GM23338 (cell line): Measurements from ENCODE around the gene STEAP1B. TPM values are rescaled to one million over a fixed set of nuclear protein-coding genes. Genes with fewer than 3 reads are reported as not detected.

Source experiments
- ATAC-seq: fragments of 200-7000 bp; cut with Tn5 transposase; 3 replicates; pipeline ENCODE4 v1.9.1; 2020
- DNase-seq: peaks from one replicate; pipeline ENCODE4 v3.0.0-alpha.2; 2015; ENCODE audit warnings: low spot score
- H2AFZ ChIP-seq: fragments of 200-600 bp; sonication (generic); 2 replicates; pipeline ENCODE4 v1.8.0; 2016; ENCODE audit warnings: antibody characterized with exemption, mild to moderate bottlenecking, moderate library complexity
- H3F3A ChIP-seq: fragments of 200-600 bp; sonication (generic); replicated peaks from 2 replicates; pipeline ENCODE4 v1.8.0; 2017; ENCODE audit warnings: antibody characterized with exemption, mixed run types, low read depth
- H3K27ac ChIP-seq: fragments of 200-600 bp; sonication (generic); 2 replicates; pipeline ENCODE4 v1.6.1; 2016; ENCODE audit warnings: low read depth
- H3K27me3 ChIP-seq: fragments of 200-600 bp; sonication (generic); 2 replicates; pipeline ENCODE4 v1.8.0; 2016; ENCODE audit warnings: mild to moderate bottlenecking, mixed run types, moderate library complexity; ENCODE audit not compliant: insufficient read depth
- H3K36me3 ChIP-seq: fragments of 200-600 bp; sonication (generic); 2 replicates; pipeline ENCODE4 v1.8.0; 2016; ENCODE audit warnings: mild to moderate bottlenecking; ENCODE audit not compliant: insufficient read depth
- H3K4me1 ChIP-seq: fragments of 200-600 bp; sonication (generic); 2 replicates; pipeline ENCODE4 v1.8.0; 2016; ENCODE audit warnings: mild to moderate bottlenecking, moderate library complexity; ENCODE audit not compliant: insufficient read depth
- H3K4me2 ChIP-seq: fragments of 200-600 bp; sonication (generic); 2 replicates; pipeline ENCODE4 v1.7.1; 2017; ENCODE audit warnings: mixed run types
- H3K4me3 ChIP-seq: fragments of 200-600 bp; sonication (generic); 2 replicates; pipeline ENCODE4 v1.6.1; 2016; ENCODE audit warnings: mixed run types
- H3K79me2 ChIP-seq: fragments of 200-600 bp; sonication (generic); replicated peaks from 2 replicates; pipeline ENCODE4 v1.8.0; 2017; ENCODE audit warnings: mild to moderate bottlenecking; ENCODE audit not compliant: insufficient read depth
- H3K9me2 ChIP-seq: fragments of 200-600 bp; sonication (generic); 2 replicates; pipeline ENCODE4 v1.8.0; 2017; ENCODE audit not compliant: insufficient read depth
- H4K20me1 ChIP-seq: fragments of 200-600 bp; sonication (generic); replicated peaks from 2 replicates; pipeline ENCODE4 v1.8.0; 2017; ENCODE audit warnings: mild to moderate bottlenecking; ENCODE audit not compliant: insufficient read depth
- H3K27ac Mint-ChIP-seq: 2 replicates; pipeline ENCODE4 v1.8.0; 2020; ENCODE audit warnings: inconsistent platforms, mild to moderate bottlenecking, moderate library complexity, mixed read lengths
- H3K27me3 Mint-ChIP-seq: 3 replicates; pipeline ENCODE4 v1.8.0; 2022; ENCODE audit warnings: low read depth, mild to moderate bottlenecking, moderate library complexity, mixed read lengths, inconsistent platforms; ENCODE audit not compliant: insufficient read depth, poor library complexity
- H3K36me3 Mint-ChIP-seq: 3 replicates; pipeline ENCODE4 v1.8.0; 2021; ENCODE audit warnings: low read depth, mild to moderate bottlenecking, inconsistent platforms, moderate library complexity, mixed read lengths
- H3K4me1 Mint-ChIP-seq: 3 replicates; pipeline ENCODE4 v1.8.0; 2020; ENCODE audit warnings: mild to moderate bottlenecking, inconsistent platforms, mixed read lengths
- H3K4me3 Mint-ChIP-seq: 3 replicates; pipeline ENCODE4 v1.8.0; 2021; ENCODE audit warnings: moderate library complexity, mild to moderate bottlenecking, inconsistent platforms, mixed read lengths
- H3K9me3 Mint-ChIP-seq: 3 replicates; pipeline ENCODE4 v1.8.0; 2020; ENCODE audit warnings: moderate library complexity, mild to moderate bottlenecking, inconsistent platforms, mixed read lengths
- JUNB ChIP-seq: IDR thresholded peaks from one replicate; pipeline ENCODE4 v1.6.1; 2016; ENCODE audit warnings: antibody characterized with exemption; ENCODE audit not compliant: unreplicated experiment
- POLR2AphosphoS5 ChIP-seq: IDR thresholded peaks from 2 replicates; pipeline ENCODE4 v1.6.1; 2016; ENCODE audit warnings: antibody characterized with exemption, low read depth
- STAT1 ChIP-seq: IDR thresholded peaks from one replicate; pipeline ENCODE4 v1.6.1; 2016; ENCODE audit warnings: antibody characterized with exemption; ENCODE audit not compliant: unreplicated experiment
- ZNF331 ChIP-seq: fragments of 250-450 bp; sonication (Bioruptor Pico); IDR thresholded peaks from 2 replicates; pipeline ENCODE4 v1.5.0; 2020; ENCODE audit warnings: low read depth, mild to moderate bottlenecking, moderate library complexity
- polyA plus RNA-seq: library from polyadenylated mRNA; unstranded; fragments of >200 nt; fragmentation: Nextera tagmentation; extraction: Ambion mirVana; gene quantifications from 2 replicates; pipeline ENCODE4 v1.2.1, GENCODE V29; 2016
- total RNA-seq: library from RNA; depleted of rRNA; stranded (reverse); fragments of >200 nt; shearing (Covaris generic); gene quantifications from 2 replicates; pipeline ENCODE4 v1.2.3, GENCODE V29; 2014
- TF ChIP-seq, protein P1 (sequence below): fragments of 250-450 bp; sonication (Bioruptor Pico); IDR thresholded peaks from 2 replicates; pipeline ENCODE4 v1.5.0; 2020; ENCODE audit warnings: mild to moderate bottlenecking, moderate library complexity
- TF ChIP-seq, protein P2 (sequence below), 2 experiments: fragments of 200-600 bp in 1 of 2; sonication (generic) in 1 of 2; conservative IDR thresholded peaks; 2 replicates each; pipeline versions ENCODE4 v1.5.1 to v1.6.1; 2016 to 2017; ENCODE audit warnings: antibody characterized with exemption in 2 of 2, low read depth in 2 of 2, mild to moderate bottlenecking in 2 of 2, moderate library complexity in 1 of 2

STEAP1B gene
- total and polyA plus RNA-seq, 2 experiments from 2014 or later, result 4.9 to 16.5 TPM

DNA sequence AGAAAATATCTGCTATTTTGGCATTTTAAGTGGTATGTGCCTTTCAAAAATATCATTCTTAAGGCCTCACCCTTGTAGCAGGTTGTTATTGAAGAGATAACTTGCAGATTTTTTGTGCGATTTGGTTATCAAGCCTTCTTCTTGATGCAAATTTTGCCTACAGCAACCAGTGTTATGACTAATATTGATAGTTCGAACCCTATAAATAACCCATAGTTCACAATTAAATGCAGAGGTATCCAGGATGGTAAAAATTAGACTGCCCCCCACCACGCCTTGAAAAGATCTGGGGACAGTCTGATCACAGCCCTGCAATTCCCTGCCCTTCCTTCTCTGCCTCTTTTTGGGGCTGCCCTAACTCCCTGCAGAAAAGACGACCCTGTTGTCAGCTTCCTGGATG is 114.7 kb downstream of the STEAP1B start (continued):
- TF ChIP-seq, protein P1, sequence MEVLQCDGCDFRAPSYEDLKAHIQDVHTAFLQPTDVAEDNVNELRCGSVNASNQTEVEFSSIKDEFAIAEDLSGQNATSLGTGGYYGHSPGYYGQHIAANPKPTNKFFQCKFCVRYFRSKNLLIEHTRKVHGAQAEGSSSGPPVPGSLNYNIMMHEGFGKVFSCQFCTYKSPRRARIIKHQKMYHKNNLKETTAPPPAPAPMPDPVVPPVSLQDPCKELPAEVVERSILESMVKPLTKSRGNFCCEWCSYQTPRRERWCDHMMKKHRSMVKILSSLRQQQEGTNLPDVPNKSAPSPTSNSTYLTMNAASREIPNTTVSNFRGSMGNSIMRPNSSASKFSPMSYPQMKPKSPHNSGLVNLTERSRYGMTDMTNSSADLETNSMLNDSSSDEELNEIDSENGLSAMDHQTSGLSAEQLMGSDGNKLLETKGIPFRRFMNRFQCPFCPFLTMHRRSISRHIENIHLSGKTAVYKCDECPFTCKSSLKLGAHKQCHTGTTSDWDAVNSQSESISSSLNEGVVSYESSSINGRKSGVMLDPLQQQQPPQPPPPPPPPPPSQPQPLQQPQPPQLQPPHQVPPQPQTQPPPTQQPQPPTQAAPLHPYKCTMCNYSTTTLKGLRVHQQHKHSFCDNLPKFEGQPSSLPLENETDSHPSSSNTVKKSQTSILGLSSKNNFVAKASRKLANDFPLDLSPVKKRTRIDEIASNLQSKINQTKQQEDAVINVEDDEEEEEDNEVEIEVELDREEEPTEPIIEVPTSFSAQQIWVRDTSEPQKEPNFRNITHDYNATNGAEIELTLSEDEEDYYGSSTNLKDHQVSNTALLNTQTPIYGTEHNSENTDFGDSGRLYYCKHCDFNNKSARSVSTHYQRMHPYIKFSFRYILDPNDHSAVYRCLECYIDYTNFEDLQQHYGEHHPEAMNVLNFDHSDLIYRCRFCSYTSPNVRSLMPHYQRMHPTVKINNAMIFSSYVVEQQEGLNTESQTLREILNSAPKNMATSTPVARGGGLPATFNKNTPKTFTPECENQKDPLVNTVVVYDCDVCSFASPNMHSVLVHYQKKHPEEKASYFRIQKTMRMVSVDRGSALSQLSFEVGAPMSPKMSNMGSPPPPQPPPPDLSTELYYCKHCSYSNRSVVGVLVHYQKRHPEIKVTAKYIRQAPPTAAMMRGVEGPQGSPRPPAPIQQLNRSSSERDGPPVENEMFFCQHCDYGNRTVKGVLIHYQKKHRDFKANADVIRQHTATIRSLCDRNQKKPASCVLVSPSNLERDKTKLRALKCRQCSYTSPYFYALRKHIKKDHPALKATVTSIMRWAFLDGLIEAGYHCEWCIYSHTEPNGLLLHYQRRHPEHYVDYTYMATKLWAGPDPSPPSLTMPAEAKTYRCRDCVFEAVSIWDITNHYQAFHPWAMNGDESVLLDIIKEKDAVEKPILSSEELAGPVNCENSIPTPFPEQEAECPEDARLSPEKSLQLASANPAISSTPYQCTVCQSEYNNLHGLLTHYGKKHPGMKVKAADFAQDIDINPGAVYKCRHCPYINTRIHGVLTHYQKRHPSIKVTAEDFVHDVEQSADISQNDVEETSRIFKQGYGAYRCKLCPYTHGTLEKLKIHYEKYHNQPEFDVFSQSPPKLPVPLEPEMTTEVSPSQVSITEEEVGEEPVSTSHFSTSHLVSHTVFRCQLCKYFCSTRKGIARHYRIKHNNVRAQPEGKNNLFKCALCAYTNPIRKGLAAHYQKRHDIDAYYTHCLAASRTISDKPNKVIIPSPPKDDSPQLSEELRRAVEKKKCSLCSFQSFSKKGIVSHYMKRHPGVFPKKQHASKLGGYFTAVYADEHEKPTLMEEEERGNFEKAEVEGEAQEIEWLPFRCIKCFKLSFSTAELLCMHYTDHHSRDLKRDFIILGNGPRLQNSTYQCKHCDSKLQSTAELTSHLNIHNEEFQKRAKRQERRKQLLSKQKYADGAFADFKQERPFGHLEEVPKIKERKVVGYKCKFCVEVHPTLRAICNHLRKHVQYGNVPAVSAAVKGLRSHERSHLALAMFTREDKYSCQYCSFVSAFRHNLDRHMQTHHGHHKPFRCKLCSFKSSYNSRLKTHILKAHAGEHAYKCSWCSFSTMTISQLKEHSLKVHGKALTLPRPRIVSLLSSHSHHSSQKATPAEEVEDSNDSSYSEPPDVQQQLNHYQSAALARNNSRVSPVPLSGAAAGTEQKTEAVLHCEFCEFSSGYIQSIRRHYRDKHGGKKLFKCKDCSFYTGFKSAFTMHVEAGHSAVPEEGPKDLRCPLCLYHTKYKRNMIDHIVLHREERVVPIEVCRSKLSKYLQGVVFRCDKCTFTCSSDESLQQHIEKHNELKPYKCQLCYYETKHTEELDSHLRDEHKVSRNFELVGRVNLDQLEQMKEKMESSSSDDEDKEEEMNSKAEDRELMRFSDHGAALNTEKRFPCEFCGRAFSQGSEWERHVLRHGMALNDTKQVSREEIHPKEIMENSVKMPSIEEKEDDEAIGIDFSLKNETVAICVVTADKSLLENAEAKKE (CRISPR knock-in tag), result no peak

DNA sequence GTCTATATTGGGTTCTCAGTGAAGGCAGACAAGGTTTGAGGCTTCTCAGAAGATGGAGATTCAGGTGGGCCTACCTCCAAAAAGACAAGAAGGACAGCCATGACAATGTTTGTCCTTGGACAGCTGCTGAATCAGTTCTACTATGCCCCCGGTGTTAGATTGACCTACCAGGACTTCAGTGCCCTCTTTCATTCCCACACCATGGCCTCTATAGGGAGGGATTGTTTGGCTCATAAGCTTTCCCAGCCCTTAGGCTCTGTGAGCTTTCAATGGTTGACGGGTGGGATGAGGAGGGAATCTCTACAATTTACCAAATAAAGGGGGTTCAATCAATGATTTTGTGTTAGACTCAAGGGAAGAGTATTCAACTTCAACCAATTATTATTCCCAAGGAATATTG is 119.7 kb downstream of the STEAP1B start:
- Histone ChIP-seq H3K27ac (no peak overlapping the region), H3K4me3 (no peak overlapping the region), H3K79me2 (no peaks in the 10 kb centered on the region), H3F3A (no peaks in the 10 kb centered on the region), H3K4me1 (peaks cover 6% of the 10 kb centered on the region; the same call in 1 of the 2 replicates), H3K9me2 (no peaks in the 10 kb centered on the region), H4K20me1 (no peaks in the 10 kb centered on the region), H3K4me2 (no peak overlapping the region), H2AFZ (no peak overlapping the region), H3K27me3 (no peaks in the 10 kb centered on the region), H3K36me3 (no peaks in the 10 kb centered on the region)
- peaks cover 2% of the 10 kb centered on the region for H3K27me3 Mint-ChIP-seq
- DNase-seq (no peak), ATAC-seq (peak; percentile 67)
- H3K9me3 Mint-ChIP-seq, result no peaks in the 10 kb centered on the region
- no peak overlapping the region for H3K27ac Mint-ChIP-seq
- TF ChIP-seq POLR2AphosphoS5, result no peak
- no peak for TF ChIP-seq STAT1
- no peak for TF ChIP-seq ZNF331 (CRISPR knock-in tag)
- TF ChIP-seq, protein P2, sequence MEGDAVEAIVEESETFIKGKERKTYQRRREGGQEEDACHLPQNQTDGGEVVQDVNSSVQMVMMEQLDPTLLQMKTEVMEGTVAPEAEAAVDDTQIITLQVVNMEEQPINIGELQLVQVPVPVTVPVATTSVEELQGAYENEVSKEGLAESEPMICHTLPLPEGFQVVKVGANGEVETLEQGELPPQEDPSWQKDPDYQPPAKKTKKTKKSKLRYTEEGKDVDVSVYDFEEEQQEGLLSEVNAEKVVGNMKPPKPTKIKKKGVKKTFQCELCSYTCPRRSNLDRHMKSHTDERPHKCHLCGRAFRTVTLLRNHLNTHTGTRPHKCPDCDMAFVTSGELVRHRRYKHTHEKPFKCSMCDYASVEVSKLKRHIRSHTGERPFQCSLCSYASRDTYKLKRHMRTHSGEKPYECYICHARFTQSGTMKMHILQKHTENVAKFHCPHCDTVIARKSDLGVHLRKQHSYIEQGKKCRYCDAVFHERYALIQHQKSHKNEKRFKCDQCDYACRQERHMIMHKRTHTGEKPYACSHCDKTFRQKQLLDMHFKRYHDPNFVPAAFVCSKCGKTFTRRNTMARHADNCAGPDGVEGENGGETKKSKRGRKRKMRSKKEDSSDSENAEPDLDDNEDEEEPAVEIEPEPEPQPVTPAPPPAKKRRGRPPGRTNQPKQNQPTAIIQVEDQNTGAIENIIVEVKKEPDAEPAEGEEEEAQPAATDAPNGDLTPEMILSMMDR (conservative IDR thresholded peaks at IDR 0.05; ENCODE audit: low read depth in 2 of 2), result peak in 1 of 2 experiments; percentile 31; a peak in 2 of 4 replicates
- no peak for TF ChIP-seq JUNB
- no peaks in the 10 kb centered on the region for H3K36me3 Mint-ChIP-seq
- peaks cover 13% of the 10 kb centered on the region; the same call in 2 of the 3 replicates for H3K4me1 Mint-ChIP-seq
- H3K4me3 Mint-ChIP-seq, result no peak overlapping the region
